NCI-H2171 (cell line): ENCODE results near the gene CALML4.
"Not testable (repeated sequence)": the region's sequence is repeated elsewhere in the genome, so short reads cannot be mapped to it uniquely, and the experiment has no call there.

Experiments
- DNase-seq: peaks from one replicate; lab custom pipeline; 2025; lab: John Stamatoyannopoulos, UW

CALML4 gene

DNA sequence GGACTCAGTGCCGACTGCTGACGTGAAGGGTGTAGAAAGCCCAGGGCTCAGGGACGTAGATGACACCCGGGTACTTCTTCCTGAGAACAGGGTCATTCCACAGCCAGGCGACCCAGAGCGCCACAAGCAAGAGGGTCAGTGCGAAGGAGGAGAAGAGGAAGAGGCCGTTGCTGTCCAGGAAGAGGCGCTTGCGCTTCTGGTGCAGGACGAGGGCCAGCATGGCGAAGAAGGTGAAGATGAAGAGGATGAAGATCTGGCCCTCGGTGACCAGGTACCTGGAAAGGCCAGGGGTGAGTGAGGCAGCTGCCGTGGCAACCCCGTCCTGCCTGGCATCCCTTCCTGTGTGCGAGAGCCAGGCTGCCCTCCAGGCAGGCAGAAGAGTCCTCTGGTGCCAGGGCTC is 3.0 kb upstream of the CALML4 start:
- DNase-seq: no peak

DNA sequence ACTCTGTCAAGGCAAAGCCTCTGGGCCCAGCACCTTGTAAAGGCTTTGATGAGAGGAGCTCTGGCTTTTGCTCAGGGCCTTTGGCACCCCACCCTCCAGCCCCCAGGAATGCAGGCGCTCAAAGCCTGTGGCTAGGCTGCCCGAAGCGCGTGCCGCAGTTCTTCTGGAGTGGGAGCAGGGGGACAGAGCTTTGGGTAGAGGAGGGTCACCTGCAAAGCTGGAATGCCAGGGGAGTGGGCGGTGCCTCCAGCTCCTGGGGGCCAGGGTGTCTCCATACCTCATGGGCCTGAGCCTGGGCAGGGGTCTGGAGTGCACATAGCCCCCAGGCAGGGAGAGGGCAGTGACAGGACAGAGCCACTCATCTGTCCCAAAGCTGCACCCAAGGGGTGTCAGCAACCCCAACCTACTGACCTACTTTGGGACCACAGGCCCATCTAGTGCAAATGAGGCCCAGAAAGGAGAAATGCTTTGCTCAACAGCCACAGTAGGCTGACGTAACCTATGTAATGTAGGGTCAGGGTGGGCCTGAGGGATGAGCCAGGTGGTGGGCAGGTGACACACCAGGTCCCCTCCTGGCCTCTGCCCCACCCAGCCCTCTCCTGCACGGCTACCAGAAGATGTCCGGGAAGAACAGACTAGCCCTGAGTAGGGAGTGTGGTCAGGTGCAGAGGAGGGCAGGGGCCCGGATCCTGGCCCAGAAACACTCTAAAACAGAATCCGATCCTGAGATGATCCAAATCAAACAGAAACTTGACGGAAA is 2.2 kb upstream of the CALML4 start:
- DNase-seq: no peak

DNA sequence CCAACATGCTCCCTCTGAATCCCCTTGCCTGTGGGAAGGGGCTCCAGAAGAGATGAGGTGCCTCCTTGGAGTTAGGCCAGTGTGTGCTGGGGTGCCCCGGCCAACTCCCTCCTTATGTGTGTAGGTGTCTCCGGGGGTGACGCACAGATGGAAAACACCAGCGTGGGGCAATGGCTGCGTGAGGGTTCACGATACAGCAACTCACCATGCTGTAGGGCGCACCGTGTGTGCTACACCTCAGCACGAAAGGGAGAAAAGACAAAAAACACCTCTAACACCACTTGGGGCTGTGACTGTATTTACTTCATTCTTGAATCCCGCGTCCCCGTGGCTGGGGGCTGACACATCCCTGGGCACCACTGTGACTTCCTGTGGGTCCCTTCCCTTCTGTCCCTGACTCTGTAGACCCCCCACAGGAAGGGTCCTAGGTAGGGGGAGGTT is 1.6 kb upstream of the CALML4 start:
- DNase-seq: no peak

DNA sequence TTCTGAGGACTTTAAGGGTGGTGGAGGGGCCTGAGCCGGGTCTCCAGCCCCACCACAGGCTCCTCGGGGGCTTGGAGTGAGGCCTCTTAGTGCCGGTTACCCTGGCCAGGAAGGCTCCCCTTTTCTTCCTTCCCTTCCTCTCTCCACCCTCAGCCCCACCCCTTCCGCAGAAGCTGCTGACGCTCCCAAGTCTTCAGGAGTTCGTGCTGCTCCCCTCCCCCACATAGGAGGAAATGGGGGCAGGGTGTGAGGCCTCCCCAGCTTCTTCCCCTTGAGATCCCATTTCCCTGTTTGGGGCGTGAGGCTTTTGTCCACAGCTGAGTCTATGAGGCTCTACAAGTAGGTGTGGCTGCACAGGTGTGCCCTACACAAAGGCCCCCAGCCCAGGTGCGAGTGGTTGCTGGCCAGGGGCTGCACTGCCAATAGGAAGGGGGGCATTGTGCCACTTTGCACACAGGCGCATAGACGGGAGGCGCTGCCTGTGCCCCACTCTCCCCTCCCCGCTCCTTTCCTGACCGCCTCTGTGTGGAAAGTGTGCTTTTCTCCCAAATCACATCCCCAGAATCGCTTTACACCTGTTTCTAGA is 915 bp upstream of the CALML4 start:
- no peak for DNase-seq

DNA sequence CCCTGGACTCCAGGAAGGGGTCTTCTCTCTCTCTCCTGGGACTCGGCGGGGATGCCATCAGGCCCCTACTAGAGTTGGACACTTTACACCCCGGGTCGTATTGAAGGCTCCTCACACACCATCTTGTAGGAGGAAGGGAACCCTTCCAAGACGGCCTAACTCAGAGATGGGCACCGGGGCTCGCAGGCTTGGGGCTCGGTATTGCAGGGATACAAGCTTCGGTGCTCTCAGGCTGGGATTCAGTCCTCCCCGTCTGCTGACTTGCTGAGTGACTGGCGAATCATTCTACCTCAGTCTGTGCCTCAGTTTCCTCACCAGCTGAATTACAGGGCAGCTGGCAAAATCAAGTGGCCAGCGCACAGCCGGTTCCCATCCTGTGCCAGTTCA is 419 bp upstream of the CALML4 start:
- no peak for DNase-seq

DNA sequence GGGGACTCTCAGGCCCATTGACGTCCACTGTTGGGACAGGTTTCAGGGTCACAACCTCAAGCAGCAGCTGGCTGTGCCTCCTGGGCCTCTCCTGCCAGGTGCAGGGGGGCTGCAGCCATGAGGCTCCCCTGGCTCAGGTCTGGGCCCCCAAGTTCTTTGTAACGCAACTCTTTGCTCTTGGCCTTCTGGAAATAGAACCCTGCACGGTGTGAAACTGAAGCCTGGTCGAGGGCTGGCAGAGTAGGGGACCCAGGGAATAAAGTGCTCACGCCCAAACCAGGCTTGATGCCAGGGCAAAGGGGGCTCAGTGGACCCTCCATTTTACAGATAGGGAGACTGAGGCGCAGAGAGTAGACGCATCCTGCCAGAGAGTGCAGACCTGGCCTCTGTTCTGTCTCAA is 771 bp downstream of the CALML4 start:
- DNase-seq: no peak

DNA sequence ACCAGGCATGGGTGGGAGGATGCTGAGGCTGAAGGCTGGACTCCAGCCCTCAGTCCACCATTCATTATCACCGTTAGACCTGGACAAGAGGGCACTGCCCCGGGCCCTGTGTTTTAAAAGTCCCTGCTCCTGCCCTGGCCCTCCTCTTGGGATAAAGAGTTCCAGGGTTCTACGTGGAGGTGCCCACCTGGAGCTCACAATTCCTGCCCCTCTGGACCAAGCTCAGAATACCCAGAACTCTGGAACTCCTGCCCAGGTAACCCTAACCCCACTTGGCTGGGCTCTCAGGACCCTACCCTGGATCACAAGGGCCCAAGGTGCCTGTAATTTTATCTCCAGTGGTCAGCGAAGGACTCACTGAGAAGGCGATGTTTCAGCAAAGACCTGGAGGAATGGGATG is 1.2 kb downstream of the CALML4 start:
- no peak for DNase-seq

DNA sequence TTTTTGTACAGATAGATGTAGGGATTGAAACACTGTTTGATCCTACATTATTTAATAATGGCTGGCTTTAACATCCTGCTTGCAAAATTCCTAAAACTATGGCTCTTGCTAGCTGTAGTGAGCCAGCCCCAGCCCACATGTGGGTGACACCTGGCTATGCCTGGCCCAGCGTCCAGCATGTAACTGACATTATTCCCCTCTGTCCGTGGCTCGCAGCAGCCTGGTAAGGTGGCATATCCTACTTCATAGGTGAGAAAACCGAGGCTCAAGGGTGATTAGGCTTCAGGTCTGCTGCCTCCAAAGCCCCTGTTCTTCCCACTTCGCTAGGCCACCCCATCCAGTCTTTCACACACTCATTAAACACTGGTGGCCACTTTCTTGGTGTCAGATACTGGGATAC is 1.6 kb downstream of the CALML4 start:
- no peak for DNase-seq

DNA sequence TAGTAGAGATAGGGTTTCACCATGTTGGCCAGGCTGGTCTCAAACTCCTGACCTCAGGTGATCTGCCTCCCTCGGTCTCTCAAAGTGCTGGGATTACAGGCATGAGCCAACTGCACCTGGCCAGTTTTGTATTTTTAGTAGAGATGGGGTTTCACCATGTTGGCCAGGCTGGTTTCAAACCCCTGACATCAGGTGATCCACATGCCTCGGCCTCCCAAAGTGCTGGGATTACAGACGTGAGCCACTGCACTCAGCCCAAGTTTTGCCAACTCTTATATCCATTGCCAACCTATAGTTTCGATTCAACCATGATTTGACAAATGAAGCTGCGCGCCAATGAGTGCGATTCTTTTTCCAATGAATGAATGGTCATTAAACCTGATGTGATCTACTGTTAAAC is 2.1 kb downstream of the CALML4 start:
- DNase-seq: not testable (repeated sequence)

DNA sequence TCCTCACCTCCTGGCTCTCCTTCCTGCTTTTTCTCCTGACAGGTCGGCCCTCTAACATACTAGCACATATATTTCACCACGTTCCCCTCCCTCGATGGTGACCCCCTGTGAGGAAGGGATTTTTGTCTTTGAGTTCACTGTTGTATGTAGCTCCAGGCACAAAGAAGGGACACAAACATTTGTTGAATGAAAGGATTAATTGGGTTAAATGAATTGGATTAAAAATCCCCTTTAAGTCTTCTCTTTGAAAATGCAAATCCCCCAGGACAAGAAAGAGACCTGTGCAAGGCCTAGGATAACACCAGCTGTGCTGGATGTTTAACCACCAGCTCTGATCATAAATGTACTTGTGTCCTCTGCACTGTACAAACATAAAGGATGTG is 3.3 kb downstream of the CALML4 start:
- no peak for DNase-seq

DNA sequence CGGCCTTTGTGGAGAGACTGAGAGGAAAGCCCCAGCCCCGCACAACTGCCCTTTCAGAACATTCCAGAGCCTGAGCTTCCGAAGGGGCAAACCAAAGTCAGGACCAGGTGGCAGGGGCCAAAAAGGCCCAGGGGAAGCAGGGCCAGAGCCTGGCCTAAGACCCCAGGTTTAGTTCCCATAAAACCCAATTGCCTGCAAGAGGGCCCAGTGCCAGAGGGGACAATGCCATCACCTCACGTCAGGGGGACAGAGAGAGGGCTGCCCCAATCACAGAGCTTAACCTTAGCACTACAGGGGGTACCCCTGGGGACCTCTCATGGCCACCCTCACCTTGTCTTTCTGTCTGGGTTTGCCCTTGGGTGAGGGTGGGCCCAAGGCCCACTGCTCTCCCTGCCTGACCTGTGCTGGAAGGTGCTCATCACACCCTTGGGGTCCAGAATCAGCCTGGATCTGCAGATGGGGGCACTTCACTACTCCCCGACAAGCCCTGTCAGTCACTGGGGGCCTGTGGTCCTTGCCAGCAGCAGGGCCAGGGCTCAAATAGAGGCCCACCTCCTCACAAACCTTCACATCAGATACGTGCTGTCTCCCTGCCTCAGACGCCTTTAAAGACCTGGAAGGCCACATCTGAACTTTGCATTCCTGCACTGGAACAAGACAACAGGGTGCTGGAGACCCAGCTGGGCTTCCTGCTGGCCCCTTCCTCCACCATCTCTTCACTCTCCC is 3.8 kb downstream of the CALML4 start:
- no peak for DNase-seq

DNA sequence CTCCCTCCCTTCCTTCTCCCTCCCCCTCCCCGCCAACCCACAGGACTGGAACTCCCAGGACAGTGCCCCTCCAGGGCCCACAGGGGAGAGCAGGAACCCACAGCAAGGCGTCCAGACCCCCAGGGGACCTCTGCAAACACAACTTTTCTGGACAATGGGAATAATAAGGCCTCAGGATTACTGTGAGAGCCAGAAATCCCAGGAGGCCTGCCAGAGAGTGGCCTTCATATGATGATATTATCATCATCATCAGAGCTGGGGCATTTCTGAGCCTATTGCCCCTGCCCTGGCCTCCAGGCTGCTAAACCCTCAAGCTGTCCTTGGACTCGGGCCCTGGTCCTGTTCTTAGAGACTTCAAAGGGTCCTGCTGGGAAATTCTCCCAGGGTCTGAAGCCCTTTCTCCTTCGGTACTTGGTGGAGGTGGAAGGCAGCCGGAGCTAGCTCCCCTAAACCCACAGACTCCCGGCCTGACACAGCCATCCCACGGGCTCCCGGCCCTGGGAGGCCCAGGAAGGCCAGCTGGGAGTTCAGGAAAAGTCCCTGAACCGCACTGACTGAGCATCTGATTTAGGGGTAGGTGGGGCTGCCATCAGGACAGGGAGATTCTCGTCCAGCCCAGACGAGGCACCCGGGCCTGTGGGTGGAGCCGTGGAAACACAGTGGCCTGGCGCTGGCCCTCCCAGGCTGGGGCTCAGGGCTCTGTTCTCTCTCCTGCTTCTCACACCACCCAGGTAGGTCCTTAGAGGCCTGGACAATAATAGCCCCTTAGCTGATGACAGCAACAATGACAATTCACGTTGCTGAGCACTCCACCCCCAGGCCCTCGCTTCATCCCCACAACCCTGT is 4.9 kb downstream of the CALML4 start:
- DNase-seq: no peak

DNA sequence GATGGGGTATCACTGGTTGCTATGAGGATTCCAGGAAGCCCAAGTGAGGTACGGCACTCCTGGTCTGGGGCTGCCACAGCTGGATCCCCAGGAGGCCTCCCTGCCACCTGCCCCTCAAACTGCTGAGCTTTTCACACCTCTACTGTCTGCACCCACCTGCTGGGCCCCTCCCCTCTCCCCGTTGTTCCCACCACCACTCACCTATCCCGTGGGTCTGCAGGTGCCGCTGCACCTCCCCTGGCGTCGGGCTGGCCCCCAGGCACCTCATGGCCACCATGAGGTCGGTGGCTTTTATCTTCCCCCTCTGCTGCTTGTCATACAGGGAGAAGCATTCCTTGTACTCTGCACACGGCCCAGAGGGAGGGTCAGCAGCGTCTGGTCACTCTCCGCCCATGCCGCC is 5.8 kb downstream of the CALML4 start:
- DNase-seq: no peak

DNA sequence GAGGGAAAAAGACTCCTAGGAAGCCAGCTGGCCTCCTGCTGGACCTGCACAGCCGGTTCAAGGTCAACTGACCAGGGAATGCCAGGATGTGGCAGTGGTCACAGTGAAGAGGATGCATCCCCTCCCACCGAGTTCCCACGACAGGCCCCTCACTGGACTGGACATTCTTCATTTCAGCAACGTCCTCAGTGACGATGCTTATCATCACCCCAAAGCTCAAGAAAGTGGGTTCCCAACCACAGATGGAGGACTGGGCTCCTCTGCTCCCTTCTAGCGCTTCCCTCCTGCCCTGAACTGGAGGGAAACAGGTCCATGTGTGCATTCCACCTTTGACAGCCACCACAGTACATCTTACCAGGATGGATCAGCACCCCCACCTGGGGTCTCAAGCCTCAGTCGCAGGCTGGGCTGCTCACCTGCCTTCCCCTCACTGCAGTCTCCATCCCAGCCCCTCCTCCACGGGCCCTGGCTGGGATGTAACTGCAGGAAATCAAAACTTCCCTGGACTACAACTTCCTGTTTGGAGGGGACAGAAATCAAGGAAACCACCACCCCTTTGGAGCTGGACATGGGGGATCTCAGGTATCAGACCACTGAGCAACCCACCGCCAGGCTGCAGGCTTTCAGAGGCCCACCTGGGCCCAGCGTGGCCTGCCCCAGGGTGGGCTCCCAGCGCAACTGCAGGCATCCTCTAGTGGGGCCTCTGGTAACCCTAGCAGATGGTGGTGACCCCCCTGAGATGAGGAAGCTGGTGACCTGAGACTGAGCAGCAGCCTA is 7.3 kb downstream of the CALML4 start:
- no peak for DNase-seq

DNA sequence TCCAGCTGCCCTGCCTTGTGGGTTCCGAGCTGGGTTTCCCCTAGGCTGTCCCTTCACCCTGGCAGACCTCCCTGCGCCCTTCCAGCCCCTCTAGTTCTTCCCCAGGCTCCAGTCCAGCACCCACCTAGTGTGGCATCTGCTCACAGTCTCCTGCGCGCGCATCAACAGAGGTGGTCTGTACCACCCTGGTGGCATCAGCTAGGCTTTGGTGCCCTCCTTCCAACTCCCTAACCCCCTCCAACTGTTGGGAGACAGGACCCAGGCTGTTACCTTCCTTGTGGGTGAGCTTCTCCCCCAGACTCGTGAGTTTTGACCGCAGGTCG is 8.0 kb downstream of the CALML4 start:
- DNase-seq: no peak

DNA sequence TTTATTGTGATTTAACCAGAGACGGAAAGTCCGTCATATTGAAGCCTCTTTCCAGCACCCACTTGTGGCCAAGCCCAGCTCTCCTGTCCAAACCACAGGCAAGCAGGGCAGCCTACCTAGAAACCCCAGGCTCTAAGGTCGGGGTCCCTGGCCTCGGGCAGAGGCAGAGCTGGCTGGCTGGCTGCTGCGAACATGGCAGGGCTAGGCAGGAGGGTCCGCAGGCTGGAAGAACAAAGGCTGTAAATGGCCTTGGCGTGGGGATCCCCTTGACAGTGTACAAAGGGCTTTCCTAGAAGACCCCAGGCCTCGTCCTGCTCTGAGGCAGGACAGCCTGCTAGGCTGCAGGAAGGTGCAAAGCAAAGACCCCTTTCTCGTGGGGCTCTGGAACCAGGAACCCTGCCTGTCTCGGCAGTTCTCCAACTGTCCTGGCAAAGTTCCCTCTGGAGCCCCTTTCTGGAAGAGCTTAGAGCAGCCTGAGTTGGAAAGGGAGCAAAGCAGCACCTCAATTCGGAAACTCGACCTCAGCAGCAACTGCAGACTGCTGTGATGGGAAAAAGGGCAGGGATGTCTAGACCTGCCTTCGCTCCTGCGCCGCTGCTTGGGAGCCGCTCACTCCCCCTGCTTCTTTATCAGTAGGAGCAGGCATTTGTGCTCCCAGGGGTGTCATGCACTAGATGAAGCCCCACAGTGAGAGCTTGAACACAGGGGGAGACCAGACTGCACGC is 8.5 kb downstream of the CALML4 start:
- no peak for DNase-seq

DNA sequence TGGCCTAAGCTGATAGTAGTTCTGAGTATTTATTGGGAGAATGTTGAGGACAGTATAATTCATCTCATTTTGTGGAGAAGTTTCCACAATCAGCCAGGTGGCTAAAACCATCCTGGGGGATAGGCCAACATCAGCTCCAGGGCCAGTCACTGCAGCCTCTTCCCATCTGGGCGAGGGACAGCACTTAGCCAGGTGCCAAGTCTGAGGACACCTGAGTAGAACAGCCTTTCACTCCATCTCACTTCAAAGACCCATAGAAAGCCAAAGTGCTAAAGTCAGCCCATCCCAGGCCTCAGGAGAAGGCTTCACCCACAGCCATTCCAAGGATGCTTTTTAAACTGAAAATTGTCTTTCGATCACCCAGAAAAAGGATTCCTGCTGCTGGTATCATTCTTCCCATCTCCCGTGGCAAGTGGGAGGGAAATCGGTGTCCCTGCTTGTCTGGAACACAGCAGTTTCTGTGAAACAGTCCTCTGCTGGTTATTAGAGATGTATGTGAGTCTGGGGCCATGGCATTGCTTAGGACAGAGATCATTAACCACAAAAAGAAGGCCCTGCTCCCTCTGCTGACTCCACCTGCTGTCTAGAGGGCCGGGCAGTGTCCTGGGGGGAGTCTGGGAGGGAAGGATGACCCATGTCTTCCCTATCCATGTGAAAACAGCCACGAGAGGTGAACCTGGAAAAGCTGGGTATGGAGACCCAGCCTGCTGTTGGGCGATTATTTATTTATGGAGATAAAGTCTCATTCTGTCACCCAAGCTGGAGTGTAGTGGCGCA is 9.6 kb downstream of the CALML4 start:
- DNase-seq: no peak

DNA sequence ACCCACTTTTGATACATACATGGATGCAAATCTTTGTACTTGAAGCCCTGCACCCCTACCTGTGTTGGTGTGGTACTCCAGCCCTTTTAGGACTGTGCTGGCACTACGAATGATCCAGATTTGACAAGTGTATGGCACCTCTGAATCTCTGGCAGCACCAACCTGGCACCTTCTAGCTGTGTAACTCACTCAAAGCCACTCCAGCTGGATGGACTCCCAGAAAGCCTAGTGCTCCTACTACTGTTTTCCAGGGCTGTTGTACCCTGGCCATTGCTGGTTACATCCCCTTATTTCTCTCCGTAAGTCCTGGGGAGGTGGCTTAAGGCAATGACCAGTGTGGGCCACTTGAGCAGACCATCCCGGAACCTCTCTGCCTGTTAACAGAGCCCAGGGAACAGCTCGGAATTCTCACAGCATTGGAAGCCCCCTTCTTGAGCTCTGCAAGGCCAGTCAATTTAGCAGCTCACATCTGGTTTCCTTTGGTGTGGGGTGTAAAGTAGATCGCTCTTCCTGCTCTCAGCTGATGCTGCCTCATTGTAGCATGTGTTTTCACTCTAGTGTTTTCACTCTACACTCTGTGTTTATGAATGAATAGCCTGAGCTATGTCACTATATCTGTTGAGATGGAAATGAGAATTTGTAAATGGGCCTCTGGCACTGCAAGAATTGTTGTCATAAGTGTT is 12.2 kb downstream of the CALML4 start:
- no peak for DNase-seq

DNA sequence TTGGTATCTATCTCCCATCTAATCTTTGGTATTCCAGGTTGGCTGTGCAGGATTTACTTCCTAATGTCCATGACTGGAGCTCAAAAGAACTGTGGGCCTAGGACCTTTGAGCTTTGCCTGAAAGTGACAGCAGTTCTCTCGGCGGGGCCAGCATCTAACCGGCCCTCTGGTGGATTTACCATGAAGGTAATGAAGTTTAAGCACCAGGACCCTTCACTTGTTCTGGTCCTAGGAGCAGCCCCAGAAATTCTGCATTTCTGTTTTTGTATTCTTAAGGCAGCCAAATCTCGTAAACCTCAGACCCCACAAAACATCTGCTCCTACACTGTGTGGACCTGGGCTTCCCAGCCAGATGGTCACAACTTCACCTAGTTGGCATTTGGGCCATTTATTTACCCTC is 13.0 kb downstream of the CALML4 start:
- DNase-seq: no peak

DNA sequence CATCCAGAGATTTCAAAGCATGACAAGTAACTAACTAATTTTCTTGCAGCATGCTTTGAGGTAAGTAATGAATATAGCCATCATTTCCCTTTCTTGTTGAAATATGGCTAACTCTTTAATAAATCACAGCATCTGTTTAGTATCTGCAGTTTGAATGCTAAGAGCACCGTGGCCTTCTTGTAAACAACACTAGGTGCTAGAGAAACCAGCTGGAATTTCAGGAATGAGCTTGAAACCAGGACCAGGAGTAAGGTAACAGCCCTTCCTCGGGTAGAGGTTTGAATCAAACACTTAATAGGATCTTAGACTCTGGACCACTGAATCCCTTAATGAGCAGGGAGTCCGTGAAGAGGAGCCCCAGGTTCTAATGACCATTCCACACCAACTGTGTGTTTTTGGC is 13.6 kb downstream of the CALML4 start:
- no peak for DNase-seq
